ENCODE results near the gene S100A2.

The S100A2 gene

DNA sequence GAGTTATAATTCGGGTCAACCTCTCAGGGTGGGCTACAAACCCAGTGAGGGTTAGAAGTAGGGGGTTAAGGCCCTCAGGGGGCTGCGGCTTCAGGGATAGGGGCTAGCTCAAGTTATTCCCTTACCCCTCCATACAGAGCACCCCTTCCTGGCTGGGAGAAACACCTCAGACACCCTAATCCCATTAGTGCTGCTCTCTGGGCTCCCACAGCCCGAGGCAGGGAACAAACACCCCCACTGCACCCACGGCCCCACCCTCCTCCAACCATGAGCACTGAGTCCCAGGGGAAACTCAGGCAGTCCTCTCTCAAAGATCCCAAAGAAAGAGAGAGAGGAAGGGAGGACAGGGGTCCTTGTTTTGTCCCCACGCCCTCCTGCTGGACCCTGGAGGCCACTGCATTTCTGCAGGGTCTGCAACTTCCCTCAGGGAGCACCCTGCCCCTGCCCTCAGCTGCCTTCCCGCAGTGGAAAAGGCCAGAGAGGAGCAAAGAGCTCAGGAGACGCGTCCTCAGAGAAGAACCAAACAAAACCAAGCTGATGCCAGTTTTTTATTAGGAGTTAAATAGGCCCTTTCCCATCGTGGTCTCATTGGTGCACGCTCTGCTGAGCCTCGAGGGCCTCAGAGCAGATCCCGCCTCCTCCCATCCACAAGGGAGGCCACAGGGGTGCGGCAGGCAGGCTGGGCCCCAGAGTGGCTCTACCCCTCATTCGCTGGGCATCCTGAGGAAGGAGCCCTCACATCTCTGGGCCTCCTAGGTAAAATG, 18.7 kb downstream of the S100A2 start:
- TF ChIP-seq CTCF (IDR thresholded peaks at IDR 0.05; ENCODE audit: insufficient read depth, low read depth, low read length, missing control alignments), result no peak
- peak; percentile 17 for DNase-seq (ENCODE audit: low read depth)
- H3K4me3 ChIP-seq (ENCODE audit: low read length), result no peak overlapping the region

GRCh38 chr1:153546371-153546770, 19.3 kb downstream of the S100A2 start:
- H3K4me3 ChIP-seq (ENCODE audit: low read length), result no peak overlapping the region
- DNase-seq (ENCODE audit: low read depth), result no peak
- TF ChIP-seq CTCF (IDR thresholded peaks at IDR 0.05; ENCODE audit: insufficient read depth, low read depth, low read length, missing control alignments), result no peak

DNA sequence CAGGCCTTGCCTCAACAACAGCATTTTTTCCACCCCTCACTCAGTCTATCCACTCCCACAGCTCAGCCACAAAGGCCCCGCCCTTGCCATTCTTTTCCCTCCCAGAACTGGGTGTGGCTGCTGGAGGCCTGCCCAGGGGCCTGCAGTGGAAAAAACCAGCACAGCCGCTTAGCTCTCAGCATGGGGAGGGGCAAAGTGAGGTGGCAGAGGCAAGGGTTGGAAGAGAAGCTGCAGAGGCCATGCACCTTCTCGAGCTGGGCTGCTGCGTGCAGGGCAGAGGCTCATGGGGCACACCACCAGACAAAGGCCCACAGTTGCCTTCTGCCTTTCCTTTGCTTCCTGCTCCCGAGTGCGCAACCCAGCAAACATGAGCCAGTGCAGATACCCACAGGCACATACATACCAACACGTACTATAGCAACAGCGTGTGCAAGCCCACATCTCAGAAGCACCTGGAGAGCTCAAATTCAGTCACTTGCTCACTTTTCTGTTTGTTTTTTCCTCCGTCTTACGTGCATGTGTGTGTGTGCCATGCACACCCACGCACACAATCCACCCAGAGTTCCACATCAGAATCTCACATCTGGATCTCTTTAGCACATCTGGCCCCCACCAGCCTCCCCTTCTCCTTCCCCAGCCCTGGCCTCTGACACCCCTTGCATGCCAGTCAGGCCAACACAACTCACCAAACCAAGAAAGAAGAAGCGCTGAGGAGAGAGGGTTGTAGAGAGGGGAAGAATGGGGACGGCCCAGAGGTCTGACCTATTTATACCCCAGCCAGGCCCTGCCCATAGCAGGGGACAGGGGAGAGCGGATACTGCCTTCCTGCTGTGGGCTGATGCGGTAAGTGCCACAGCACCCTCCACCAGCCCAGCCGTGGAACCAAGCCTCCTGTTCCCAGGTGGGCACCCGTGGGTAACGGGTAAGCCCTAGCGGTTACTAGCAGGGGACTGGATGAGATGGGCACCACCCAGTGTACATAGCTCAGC, 20.3 kb downstream of the S100A2 start, which contains the start of gene S100A4:
S100A4 (minus strand) TSS at position 740 of the 989 bp plus-strand sequence. CDS start 1,012 bp downstream, outside the sequence.
- TF ChIP-seq CTCF (IDR thresholded peaks at IDR 0.05; ENCODE audit: insufficient read depth, low read depth, low read length, missing control alignments), result no peak
- H3K4me3 ChIP-seq (ENCODE audit: low read length), result no peak within 1 kb of the TSS
- peak; percentile 94 for DNase-seq (ENCODE audit: low read depth)

- TF ChIP-seq CTCF (IDR thresholded peaks at IDR 0.05; ENCODE audit: insufficient read depth, low read depth, low read length, missing control alignments), result no peak
- H3K4me3 ChIP-seq (ENCODE audit: low read length), result no peak overlapping the region
- peak; percentile 4 for DNase-seq (ENCODE audit: low read depth)
Observed at GRCh38 chr1:153544453-153545066, 21.1 kb downstream of the S100A2 start.

DNA sequence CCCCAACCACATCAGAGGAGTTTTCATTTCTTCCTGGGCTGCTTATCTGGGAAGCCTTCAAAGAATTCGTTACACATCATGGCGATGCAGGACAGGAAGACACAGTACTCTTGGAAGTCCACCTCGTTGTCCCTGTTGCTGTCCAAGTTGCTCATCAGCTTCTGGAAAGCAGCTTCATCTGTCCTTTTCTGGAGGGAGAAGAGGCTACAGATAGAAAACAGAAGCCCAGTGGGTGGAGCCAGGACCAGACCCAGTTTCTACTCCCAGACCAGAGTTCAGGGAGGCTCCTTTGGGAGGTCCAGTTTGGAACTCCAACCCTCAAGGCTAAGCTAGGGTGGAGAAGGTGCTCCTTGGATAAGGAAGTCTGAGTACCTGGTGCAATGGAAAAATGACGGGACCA, 21.9 kb downstream of the S100A2 start:
- no peak for TF ChIP-seq CTCF (IDR thresholded peaks at IDR 0.05; ENCODE audit: insufficient read depth, low read depth, low read length, missing control alignments)
- DNase-seq (ENCODE audit: low read depth), result no peak
- no peak overlapping the region for H3K4me3 ChIP-seq (ENCODE audit: low read length)

DNA sequence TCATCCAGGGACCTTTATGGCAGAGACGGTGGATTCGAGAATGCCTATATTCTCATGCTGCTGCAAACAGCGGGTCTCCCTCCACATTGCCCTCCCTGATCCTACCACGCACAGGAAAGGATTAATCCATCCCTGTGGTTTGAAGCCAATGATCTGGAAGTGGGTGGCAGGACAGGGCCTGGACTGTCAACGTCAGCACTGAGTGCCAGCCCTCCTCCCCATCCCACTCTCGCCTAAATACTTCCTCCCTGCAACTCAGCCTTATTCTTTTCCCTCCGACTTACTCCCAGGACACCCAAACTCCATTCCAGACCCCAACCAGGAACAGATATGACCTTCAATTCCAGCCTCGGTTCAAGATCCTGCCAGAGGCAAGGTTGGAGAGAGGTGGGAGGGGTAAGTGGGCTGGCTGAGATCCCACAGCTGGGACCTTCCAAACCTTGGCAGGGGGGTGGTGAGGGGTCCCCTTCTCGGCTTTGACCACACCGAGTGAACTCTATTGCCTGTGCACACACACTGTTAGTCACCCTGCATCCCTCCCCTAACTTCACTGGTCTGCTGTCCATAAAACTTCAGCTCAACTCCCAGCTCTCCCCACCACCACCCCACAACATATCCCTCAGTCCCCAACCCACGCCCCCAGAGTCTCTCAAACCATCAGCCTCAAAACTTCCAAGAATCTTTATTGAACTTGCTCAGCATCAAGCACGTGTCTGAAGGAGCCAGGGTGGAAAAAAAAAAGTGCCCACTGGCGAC, 22.5 kb downstream of the S100A2 start:
- no peak for TF ChIP-seq CTCF (IDR thresholded peaks at IDR 0.05; ENCODE audit: insufficient read depth, low read depth, low read length, missing control alignments)
- no peak overlapping the region for H3K4me3 ChIP-seq (ENCODE audit: low read length)

More for the DNA sequence above, 22.5 kb downstream of the S100A2 start:
- DNase-seq (ENCODE audit: low read depth), result peak; percentile 1
